Memory B cell (primary cell): ENCODE data around the gene LGALS7.
"Not testable (repeated sequence)": the region's sequence is repeated elsewhere in the genome, so short reads cannot be mapped to it uniquely, and the experiment has no call there.

Experiments used
- ATAC-seq: fragments of 150-1000 bp; cut with Tn5 transposase; 2 replicates; pipeline ENCODE4 v1.10.0; 2021; ENCODE audit warnings: low read depth, mild to moderate bottlenecking, moderate library complexity
- DNase-seq, 2 donors: peaks; one replicate each; pipeline ENCODE4 v3.0.0; 2022; ENCODE audit warnings: low spot score in 2 of 2
- H3K27ac Mint-ChIP-seq: one replicate; pipeline ENCODE4 v1.8.0; 2022; ENCODE audit warnings: mild to moderate bottlenecking, moderate library complexity, mixed read lengths
- H3K27me3 Mint-ChIP-seq: one replicate; pipeline ENCODE4 v1.8.0; 2022; ENCODE audit warnings: mixed read lengths
- H3K36me3 Mint-ChIP-seq: one replicate; pipeline ENCODE4 v1.8.0; 2022; ENCODE audit warnings: mild to moderate bottlenecking, mixed read lengths
- H3K4me1 Mint-ChIP-seq: one replicate; pipeline ENCODE4 v1.8.0; 2022; ENCODE audit warnings: mixed read lengths
- H3K4me3 Mint-ChIP-seq: one replicate; pipeline ENCODE4 v1.8.0; 2022; ENCODE audit warnings: mild to moderate bottlenecking, moderate library complexity, mixed read lengths
- H3K9me3 Mint-ChIP-seq: one replicate; pipeline ENCODE4 v1.8.0; 2022; ENCODE audit warnings: mixed read lengths

The LGALS7 gene

GRCh38 chr19:38807374-38808098 is 34.2 kb upstream of the LGALS7 start:
- DNase-seq, H3K4me3 Mint-ChIP-seq, H3K27me3 Mint-ChIP-seq, H3K4me1 Mint-ChIP-seq, H3K27ac Mint-ChIP-seq, ATAC-seq, H3K9me3 Mint-ChIP-seq: not testable (repeated sequence)
- H3K36me3 Mint-ChIP-seq, result peaks cover 11% of the 10 kb centered on the region

GRCh38 chr19:38806371-38806770 is 33.1 kb upstream of the LGALS7 start:
- Mint-ChIP-seq H3K27me3 (no peaks in the 10 kb centered on the region), H3K9me3 (peaks cover 1% of the 10 kb centered on the region), H3K4me1 (peaks cover 9% of the 10 kb centered on the region), H3K4me3 (no peak overlapping the region), H3K36me3 (peaks cover 8% of the 10 kb centered on the region), H3K27ac (no peak overlapping the region)
- ATAC-seq, result no peak
- no peak for DNase-seq

GRCh38 chr19:38805180-38805579 is 31.9 kb upstream of the LGALS7 start:
- ATAC-seq (no peak), DNase-seq (no peak)
- peaks cover 1% of the 10 kb centered on the region for H3K9me3 Mint-ChIP-seq
- peak overlapping the region; percentile 7 for H3K27ac Mint-ChIP-seq
- H3K4me3 Mint-ChIP-seq, result no peak overlapping the region
- H3K36me3 Mint-ChIP-seq, result peaks cover 8% of the 10 kb centered on the region
- peaks cover 9% of the 10 kb centered on the region for H3K4me1 Mint-ChIP-seq
- no peaks in the 10 kb centered on the region for H3K27me3 Mint-ChIP-seq

GRCh38 chr19:38803543-38803942 is 30.2 kb upstream of the LGALS7 start:
- H3K4me3 Mint-ChIP-seq, result no peak overlapping the region
- H3K4me1 Mint-ChIP-seq, result peaks cover 9% of the 10 kb centered on the region
- H3K9me3 Mint-ChIP-seq, result peaks cover 1% of the 10 kb centered on the region
- peaks cover 8% of the 10 kb centered on the region for H3K36me3 Mint-ChIP-seq
- no peak for DNase-seq
- no peak for ATAC-seq
- no peak overlapping the region for H3K27ac Mint-ChIP-seq
- H3K27me3 Mint-ChIP-seq, result no peaks in the 10 kb centered on the region

GRCh38 chr19:38801359-38802095 is 28.2 kb upstream of the LGALS7 start:
- Mint-ChIP-seq H3K4me1 (peaks cover 5% of the 10 kb centered on the region), H3K9me3 (no peaks in the 10 kb centered on the region), H3K27me3 (no peaks in the 10 kb centered on the region), H3K27ac (no peak overlapping the region), H3K36me3 (peaks cover 6% of the 10 kb centered on the region), H3K4me3 (no peak overlapping the region)
- DNase-seq (no peak), ATAC-seq (no peak)

DNA sequence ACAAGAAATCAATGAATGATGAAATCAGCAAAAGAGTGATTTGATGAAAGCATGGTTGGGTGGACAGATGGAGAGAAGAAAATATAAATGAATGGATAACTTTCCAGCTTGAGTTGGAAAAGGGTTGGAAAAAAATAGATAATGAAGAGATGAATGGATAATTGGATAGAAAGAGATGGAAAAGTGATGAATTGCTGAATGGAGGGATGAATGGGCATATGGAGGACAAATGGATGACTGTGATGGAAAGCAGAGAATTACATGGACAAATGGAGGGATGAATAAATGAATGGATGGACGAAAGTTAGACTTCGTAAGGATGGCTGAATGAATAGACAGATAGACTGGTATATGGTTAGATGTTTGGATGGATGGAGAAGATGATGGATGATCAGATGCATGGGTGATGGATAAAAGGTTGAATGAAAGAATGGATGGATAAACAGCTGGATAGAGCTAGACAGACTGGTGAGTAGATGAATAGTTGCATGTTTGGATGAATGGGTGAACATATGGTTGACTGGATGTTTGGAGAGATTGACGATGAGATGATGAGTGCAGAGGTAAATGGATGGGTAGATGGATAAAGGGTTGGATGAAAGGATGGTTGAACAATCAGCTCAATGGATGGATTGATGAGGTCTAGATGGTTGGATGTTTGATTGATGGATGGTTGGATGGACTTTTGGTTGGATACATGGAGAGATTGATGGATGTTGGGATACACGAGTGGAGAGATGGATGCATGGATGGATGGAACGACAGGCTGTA is 27.4 kb upstream of the LGALS7 start:
- Mint-ChIP-seq H3K9me3 (no peaks in the 10 kb centered on the region), H3K27ac (no peak overlapping the region), H3K36me3 (peaks cover 6% of the 10 kb centered on the region), H3K27me3 (no peaks in the 10 kb centered on the region), H3K4me3 (no peak overlapping the region), H3K4me1 (peaks cover 5% of the 10 kb centered on the region)
- DNase-seq, result no peak
- ATAC-seq, result no peak

DNA sequence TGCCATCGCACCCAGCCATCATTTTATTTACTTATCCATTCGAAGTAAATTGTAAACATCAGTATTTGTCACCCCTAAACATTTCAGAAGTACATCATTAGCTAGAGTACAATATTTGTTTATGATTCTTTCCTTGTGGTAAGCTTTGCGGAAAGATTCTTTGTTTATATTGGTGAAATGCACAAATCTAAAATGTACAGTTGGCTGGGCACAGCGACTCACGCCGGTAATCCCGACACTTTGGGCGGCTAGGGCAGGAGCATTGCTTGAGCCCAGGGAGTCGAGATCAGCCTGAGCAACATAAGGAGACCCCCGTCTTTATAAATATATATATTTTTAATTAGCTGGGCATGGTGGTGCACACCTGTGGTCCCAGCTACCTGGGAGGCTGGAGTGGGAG is 25.8 kb upstream of the LGALS7 start:
- no peak for DNase-seq
- Mint-ChIP-seq H3K4me1 (no peaks in the 10 kb centered on the region), H3K27ac (no peak overlapping the region), H3K36me3 (peaks cover 2% of the 10 kb centered on the region), H3K4me3 (no peak overlapping the region), H3K27me3 (no peaks in the 10 kb centered on the region), H3K9me3 (no peaks in the 10 kb centered on the region)
- ATAC-seq, result no peak

DNA sequence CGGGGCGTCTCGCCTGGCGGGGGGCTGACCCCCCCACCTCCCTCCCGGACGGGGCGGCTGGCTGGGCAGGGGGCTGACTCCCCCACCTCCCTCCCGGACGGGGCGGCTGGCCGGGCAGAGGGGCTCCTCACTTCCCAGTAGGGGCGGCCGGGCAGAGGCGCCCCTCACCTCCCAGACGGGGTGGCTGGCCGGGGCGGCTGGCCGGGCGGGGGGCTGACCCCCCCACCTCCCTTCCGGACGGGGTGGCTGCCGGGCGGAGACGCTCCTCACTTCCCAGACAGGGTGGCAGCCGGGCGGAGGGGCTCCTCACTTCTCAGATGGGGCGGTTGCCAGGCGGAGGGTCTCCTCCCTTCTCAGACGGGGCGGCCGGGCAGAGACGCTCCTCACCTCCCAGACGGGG is 24.5 kb upstream of the LGALS7 start:
- not testable (repeated sequence) for ATAC-seq, H3K9me3 Mint-ChIP-seq, H3K4me1 Mint-ChIP-seq

DNA sequence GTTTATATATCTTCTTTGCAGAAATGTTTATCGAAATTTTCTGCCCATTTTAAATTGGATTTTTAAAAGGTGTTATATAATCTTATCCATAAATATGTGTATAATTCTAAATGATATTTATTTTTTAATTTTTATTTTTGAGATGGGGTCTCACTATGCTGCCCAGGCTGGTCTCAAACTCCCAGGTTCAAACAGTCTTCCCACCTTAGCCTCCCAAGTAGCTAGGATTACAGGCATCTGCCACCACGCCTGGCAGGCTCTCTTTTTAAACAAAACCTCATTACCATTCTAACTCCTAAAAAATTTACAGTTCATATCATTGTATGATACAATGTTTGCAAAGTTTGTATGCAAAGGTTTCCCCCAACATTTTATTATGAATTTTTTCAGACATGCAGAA is 22.8 kb upstream of the LGALS7 start:
- Mint-ChIP-seq H3K4me3 (no peak overlapping the region), H3K4me1 (no peaks in the 10 kb centered on the region), H3K9me3 (no peaks in the 10 kb centered on the region), H3K36me3 (peaks cover 2% of the 10 kb centered on the region), H3K27me3 (no peaks in the 10 kb centered on the region), H3K27ac (no peak overlapping the region)
- ATAC-seq (no peak), DNase-seq (no peak)

More for the DNA sequence above, 24.5 kb upstream of the LGALS7 start:
- not testable (repeated sequence) for DNase-seq, H3K27me3 Mint-ChIP-seq, H3K27ac Mint-ChIP-seq, H3K36me3 Mint-ChIP-seq, H3K4me3 Mint-ChIP-seq

GRCh38 chr19:38795549-38795948 is 22.2 kb upstream of the LGALS7 start:
- no peak overlapping the region for H3K4me3 Mint-ChIP-seq
- H3K36me3 Mint-ChIP-seq, result peaks cover 2% of the 10 kb centered on the region
- H3K27me3 Mint-ChIP-seq, result no peaks in the 10 kb centered on the region
- no peaks in the 10 kb centered on the region for H3K4me1 Mint-ChIP-seq
- no peaks in the 10 kb centered on the region for H3K9me3 Mint-ChIP-seq
- ATAC-seq (no peak), DNase-seq (no peak)
- H3K27ac Mint-ChIP-seq, result no peak overlapping the region

DNA sequence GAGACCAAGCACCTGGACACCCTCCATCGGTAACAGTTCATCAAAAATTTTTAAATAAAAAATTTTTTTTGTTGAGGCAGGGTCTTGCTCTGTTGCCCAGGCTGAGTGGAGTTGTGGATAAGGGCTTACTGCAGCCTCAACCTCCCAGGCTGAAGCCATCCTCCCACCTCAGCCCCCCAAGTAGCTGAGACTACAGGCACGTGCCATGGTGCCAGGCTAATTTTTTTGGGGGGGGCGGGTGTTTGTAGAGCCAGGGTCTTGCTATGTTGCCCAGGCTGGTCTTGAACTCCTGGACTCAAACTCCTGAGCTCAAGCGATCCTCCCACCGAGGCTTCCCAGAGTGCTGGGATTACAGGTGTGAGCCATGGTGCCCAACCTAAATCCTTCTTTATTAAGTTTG is 20.4 kb upstream of the LGALS7 start:
- Mint-ChIP-seq H3K27ac (no peak overlapping the region), H3K36me3 (no peaks in the 10 kb centered on the region), H3K9me3 (no peaks in the 10 kb centered on the region), H3K27me3 (no peaks in the 10 kb centered on the region), H3K4me1 (no peaks in the 10 kb centered on the region), H3K4me3 (peak overlapping the region; percentile 71)
- ATAC-seq (no peak), DNase-seq (no peak)

GRCh38 chr19:38793177-38793576 is 19.9 kb upstream of the LGALS7 start:
- Mint-ChIP-seq H3K9me3 (no peaks in the 10 kb centered on the region), H3K4me1 (no peaks in the 10 kb centered on the region), H3K36me3 (no peaks in the 10 kb centered on the region), H3K4me3 (peak overlapping the region; percentile 71), H3K27ac (no peak overlapping the region), H3K27me3 (no peaks in the 10 kb centered on the region)
- no peak for DNase-seq
- ATAC-seq, result no peak

DNA sequence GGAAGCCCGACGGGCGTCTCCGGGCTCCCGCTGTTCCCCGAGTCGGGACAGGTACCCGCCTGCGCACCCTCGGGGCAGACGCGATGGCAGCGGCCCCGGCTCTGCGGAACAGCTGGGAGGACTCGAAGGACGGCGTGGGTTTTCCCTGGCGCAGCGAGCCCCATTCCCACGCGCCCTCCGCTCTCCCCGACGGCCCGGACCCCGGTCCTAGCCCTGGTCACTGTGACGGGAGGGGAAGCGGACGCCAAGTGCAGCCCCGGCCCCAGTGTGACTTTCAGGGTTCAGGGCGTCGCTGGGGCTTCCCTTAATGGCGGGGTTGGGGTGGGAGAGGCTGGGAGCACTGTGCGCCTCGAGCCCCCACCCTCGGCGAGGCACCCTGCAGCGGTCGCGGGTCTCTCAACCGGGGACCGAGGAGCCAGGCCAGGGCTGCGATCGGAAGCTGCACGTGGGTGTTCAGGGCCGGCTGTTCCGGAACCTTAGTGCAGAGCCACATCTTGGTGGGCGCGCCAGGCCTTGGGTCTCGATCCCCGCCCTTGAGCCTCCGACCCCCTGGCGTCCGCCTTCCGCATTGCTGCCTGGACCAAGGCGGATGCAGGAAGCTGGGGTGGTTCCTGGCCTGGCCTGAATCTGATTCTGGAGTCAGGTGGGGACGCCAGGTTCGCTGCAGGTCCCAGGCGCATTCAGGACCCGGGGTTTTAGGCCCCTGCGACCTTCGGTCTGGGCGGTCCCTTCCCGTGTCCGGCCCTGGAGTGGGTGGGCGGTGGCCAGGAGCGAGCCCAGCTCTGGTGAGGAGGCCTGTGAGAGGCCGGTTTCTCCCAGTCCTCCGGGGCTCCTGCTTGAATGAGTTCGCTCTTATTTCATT is 19.2 kb upstream of the LGALS7 start:
- ATAC-seq (peak; percentile 57), DNase-seq (peak; percentile 31 to 52)
- no peaks in the 10 kb centered on the region for H3K9me3 Mint-ChIP-seq
- no peaks in the 10 kb centered on the region for H3K36me3 Mint-ChIP-seq
- peak overlapping the region; percentile 71 for H3K4me3 Mint-ChIP-seq
- H3K27me3 Mint-ChIP-seq, result no peaks in the 10 kb centered on the region
- no peaks in the 10 kb centered on the region for H3K4me1 Mint-ChIP-seq
- no peak overlapping the region for H3K27ac Mint-ChIP-seq
